K562 (cell line): ENCODE results near the gene ST6GAL1. TPM values are rescaled to one million over a fixed set of nuclear protein-coding genes. Genes with fewer than 3 reads are reported as not detected.

Experiments
- ARHGAP35 ChIP-seq: fragments of 450-650 bp; IDR thresholded peaks from 2 replicates; pipeline ENCODE4 v1.6.1; 2018; ENCODE audit not compliant: partially characterized antibody
- CREM ChIP-seq: IDR thresholded peaks from 2 replicates; pipeline ENCODE4 v1.6.1; 2014; ENCODE audit warnings: antibody characterized with exemption, low read depth
- EGR1 ChIP-seq: fragments of 450-650 bp; conservative IDR thresholded peaks from 2 replicates; pipeline ENCODE4 v1.6.1; 2017; ENCODE audit warnings: mild to moderate bottlenecking
- GABPA ChIP-seq: fragments of 200-800 bp; sonication (Bioruptor generic); conservative IDR thresholded peaks from 2 replicates; pipeline ENCODE4 v1.6.1; 2016; ENCODE audit warnings: low read depth, missing genetic modification characterization, missing compliant biosample characterization
- GATA2 ChIP-seq: sonication (generic); formaldehyde crosslinking; IDR thresholded peaks from 2 replicates; pipeline ENCODE4 v1.4.0; 2020; ENCODE audit warnings: mild to moderate bottlenecking, missing genetic modification reagents
- GTF2E2 ChIP-seq: fragments of 200-800 bp; sonication (Bioruptor generic); IDR thresholded peaks from 2 replicates; pipeline ENCODE4 v1.6.1; 2016; ENCODE audit warnings: missing genetic modification characterization, missing compliant biosample characterization
- KDM2B ChIP-seq: fragments of 250-450 bp; sonication (Bioruptor Pico); IDR thresholded peaks from 2 replicates; pipeline ENCODE4 v1.8.0; 2021; ENCODE audit warnings: mild to moderate bottlenecking, moderate library complexity
- MEF2D ChIP-seq: conservative IDR thresholded peaks from 2 replicates; pipeline ENCODE4 v1.6.1; 2016; ENCODE audit warnings: low read depth, missing genetic modification characterization, missing compliant biosample characterization
- MYC ChIP-seq, 2 experiments: fragments of 250-450 bp in 1 of 2; sonication (Bioruptor Pico) in 1 of 2; IDR thresholded peaks; 2 replicates each; pipeline versions ENCODE4 v1.5.1 to v1.6.1; 2012 to 2021; ENCODE audit warnings: low read depth in 2 of 2, borderline replicate concordance in 1 of 2, improper control_type of control experiment in 1 of 2, low read length in 1 of 2, mild to moderate bottlenecking in 1 of 2, moderate library complexity in 1 of 2
- NFIX ChIP-seq: fragments of 250-450 bp; sonication (Bioruptor Pico); IDR thresholded peaks from 2 replicates; pipeline ENCODE4 v1.4.0; 2020; ENCODE audit warnings: low read depth, mild to moderate bottlenecking, moderate library complexity
- PCBP1 ChIP-seq: fragments of 200-400 bp; formaldehyde crosslinking; IDR thresholded peaks from 2 replicates; pipeline ENCODE4 v1.6.1; 2018; ENCODE audit warnings: mild to moderate bottlenecking, low read depth, low read length; ENCODE audit not compliant: poor library complexity, severe bottlenecking
- PHF8 ChIP-seq: fragments of 200-600 bp; sonication (generic); IDR thresholded peaks from 2 replicates; pipeline ENCODE4 v1.6.1; 2012; ENCODE audit warnings: mixed run types, mild to moderate bottlenecking, inconsistent platforms, low read length, moderate library complexity, borderline replicate concordance
- PML ChIP-seq: IDR thresholded peaks from 2 replicates; pipeline ENCODE4 v1.6.1; 2012; ENCODE audit warnings: low read length, inconsistent platforms
- POLR2G ChIP-seq: fragments of 200-400 bp; formaldehyde crosslinking; IDR thresholded peaks from 2 replicates; pipeline ENCODE4 v1.6.1; 2017; ENCODE audit warnings: low read depth, mild to moderate bottlenecking, antibody characterized with exemption, low read length, moderate library complexity
- TEAD4 ChIP-seq, 2 experiments: sonication (generic) in 1 of 2; formaldehyde crosslinking in 1 of 2; IDR thresholded peaks; 2 replicates each; pipeline versions ENCODE4 v1.6.1 to v1.8.0; 2012 to 2022; ENCODE audit warnings: borderline replicate concordance in 1 of 2, inconsistent platforms in 1 of 2, low read length in 1 of 2, mild to moderate bottlenecking in 1 of 2, missing genetic modification reagents in 1 of 2
- ZNF124 ChIP-seq: sonication (generic); formaldehyde crosslinking; IDR thresholded peaks from 2 replicates; pipeline ENCODE4 v1.8.1; 2022; ENCODE audit warnings: missing genetic modification reagents
- ZNF589 ChIP-seq: fragments of 200-800 bp; sonication (Bioruptor generic); IDR thresholded peaks from 2 replicates; pipeline ENCODE4 v1.6.1; 2016; ENCODE audit warnings: low read depth, missing genetic modification characterization, missing compliant biosample characterization
- polyA plus RNA-seq, 8 experiments: library from polyadenylated mRNA; depleted of rRNA in 4 of 8; stranded (reverse) in 5 of 8; unstranded in 3 of 8; fragments of >200 nt; fragmentation: Nextera tagmentation in 2 of 8; fragmentation: Illumina TruSeq in 1 of 8; extraction: Ambion mirVana in 2 of 8; extraction: Trizol in 1 of 8; gene quantifications; 2 replicates each; pipeline versions ENCODE4 v1.2.1 to v1.2.3, GENCODE V29; 2011 to 2014; ENCODE audit warnings: inconsistent platforms in 1 of 8, missing spikeins in 1 of 8
- total RNA-seq, 7 experiments: library from RNA; depleted of rRNA in 6 of 7; stranded (reverse); fragments of >200 nt in 6 of 7; fragmentation: Illumina TruSeq in 2 of 7; extraction: Trizol in 2 of 7; gene quantifications; 2 replicates each; pipeline versions ENCODE4 v1.2.1 to v1.2.3, GENCODE V29; 2011 to 2021; ENCODE audit warnings: low replicate concordance in 1 of 7
- TF ChIP-seq, protein P1 (sequence below): fragments of 450-650 bp; formaldehyde crosslinking; IDR thresholded peaks from 2 replicates; pipeline ENCODE4 v1.4.0; 2020; ENCODE audit warnings: mild to moderate bottlenecking, moderate library complexity
- TF ChIP-seq, protein P2 (sequence below), 3 experiments: fragments of 200-800 bp in 1 of 3; fragments of 250-450 bp in 1 of 3; fragments of 450-650 bp in 1 of 3; sonication (Bioruptor Pico) in 1 of 3; sonication (Bioruptor generic) in 1 of 3; formaldehyde crosslinking in 1 of 3; IDR thresholded peaks; 2 replicates each; pipeline versions ENCODE4 v1.6.1 to v1.8.0; 2016 to 2022; ENCODE audit warnings: mild to moderate bottlenecking in 2 of 3, missing genetic modification characterization in 2 of 3, missing compliant biosample characterization in 1 of 3, moderate library complexity in 1 of 3
- TF ChIP-seq, protein P3 (sequence below): fragments of 450-650 bp; IDR thresholded peaks from 2 replicates; pipeline ENCODE4 v1.6.1; 2014; ENCODE audit warnings: low read depth, mild to moderate bottlenecking, moderate library complexity, borderline replicate concordance

ST6GAL1 gene
- total and polyA plus RNA-seq, 9 of the 15 experiments (the other 6 are each of a cell fraction or from before 2014, with no cell fraction given): 31.9 to 145 (median 71.0) TPM

DNA sequence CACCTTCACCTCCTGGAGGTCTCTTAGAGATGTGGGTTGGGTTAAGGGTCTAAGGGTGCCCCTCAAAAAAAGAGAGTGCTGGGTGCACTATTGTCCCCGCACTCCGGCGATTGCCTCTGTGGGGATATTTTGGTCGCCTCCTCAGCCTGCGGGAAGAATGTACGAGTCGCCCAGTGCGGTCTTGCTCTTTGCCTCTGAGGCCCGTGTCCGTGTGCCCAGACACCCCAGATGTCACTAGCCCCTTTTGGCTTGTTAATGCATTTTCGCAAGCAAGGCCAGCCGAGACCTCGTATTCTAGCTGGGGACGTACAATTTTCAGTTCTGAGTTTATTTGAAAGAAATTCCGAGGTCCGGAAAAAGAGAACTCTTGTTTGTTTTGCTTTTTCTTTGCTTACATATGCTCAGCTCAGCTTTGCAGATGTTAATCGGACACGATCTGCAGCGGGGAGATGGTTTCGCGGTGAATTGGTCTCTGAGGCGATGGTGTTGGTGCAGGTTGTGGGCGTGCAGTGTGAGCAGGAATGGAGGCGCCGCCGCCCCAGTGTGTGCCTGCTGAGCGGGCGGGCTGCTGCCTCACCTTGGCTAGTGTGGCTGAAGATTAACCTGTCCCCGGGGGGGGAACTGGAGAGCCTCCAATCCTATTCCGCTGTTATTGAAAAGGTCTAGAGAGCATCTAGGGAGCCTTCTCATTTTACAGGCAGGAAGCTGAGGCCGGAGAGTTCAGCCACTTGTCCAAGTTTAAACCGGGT is 1.4 kb downstream of the ST6GAL1 start (continued):
- TF ChIP-seq, protein P1, sequence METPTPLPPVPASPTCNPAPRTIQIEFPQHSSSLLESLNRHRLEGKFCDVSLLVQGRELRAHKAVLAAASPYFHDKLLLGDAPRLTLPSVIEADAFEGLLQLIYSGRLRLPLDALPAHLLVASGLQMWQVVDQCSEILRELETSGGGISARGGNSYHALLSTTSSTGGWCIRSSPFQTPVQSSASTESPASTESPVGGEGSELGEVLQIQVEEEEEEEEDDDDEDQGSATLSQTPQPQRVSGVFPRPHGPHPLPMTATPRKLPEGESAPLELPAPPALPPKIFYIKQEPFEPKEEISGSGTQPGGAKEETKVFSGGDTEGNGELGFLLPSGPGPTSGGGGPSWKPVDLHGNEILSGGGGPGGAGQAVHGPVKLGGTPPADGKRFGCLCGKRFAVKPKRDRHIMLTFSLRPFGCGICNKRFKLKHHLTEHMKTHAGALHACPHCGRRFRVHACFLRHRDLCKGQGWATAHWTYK (CRISPR knock-in tag): no peak
- TF ChIP-seq, protein P2, sequence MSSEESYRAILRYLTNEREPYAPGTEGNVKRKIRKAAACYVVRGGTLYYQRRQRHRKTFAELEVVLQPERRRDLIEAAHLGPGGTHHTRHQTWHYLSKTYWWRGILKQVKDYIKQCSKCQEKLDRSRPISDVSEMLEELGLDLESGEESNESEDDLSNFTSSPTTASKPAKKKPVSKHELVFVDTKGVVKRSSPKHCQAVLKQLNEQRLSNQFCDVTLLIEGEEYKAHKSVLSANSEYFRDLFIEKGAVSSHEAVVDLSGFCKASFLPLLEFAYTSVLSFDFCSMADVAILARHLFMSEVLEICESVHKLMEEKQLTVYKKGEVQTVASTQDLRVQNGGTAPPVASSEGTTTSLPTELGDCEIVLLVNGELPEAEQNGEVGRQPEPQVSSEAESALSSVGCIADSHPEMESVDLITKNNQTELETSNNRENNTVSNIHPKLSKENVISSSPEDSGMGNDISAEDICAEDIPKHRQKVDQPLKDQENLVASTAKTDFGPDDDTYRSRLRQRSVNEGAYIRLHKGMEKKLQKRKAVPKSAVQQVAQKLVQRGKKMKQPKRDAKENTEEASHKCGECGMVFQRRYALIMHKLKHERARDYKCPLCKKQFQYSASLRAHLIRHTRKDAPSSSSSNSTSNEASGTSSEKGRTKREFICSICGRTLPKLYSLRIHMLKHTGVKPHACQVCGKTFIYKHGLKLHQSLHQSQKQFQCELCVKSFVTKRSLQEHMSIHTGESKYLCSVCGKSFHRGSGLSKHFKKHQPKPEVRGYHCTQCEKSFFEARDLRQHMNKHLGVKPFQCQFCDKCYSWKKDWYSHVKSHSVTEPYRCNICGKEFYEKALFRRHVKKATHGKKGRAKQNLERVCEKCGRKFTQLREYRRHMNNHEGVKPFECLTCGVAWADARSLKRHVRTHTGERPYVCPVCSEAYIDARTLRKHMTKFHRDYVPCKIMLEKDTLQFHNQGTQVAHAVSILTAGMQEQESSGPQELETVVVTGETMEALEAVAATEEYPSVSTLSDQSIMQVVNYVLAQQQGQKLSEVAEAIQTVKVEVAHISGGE (CRISPR knock-in tag; IDR thresholded peaks at IDR 0.05): peak in 1 of 3 experiments; percentile 12; a peak in 1 of 6 replicates
- peak; percentile 30; the same call in 1 of the 2 replicates for TF ChIP-seq PHF8
- no peak for TF ChIP-seq ZNF124 (CRISPR knock-in tag)
- TF ChIP-seq PCBP1: no peak
- peak; percentile 63 for TF ChIP-seq CREM
- no peak for TF ChIP-seq ARHGAP35
- TF ChIP-seq GATA2: peak; percentile 61; the same call in 1 of the 2 replicates
- peak; percentile 57 for TF ChIP-seq EGR1
- TF ChIP-seq KDM2B (CRISPR knock-in tag): peak; percentile 21; the same call in 1 of the 2 replicates
- no peak; the same call in 1 of the 2 replicates for TF ChIP-seq GABPA
- peak; percentile 14 for TF ChIP-seq TEAD4 (IDR thresholded peaks at IDR 0.05; ENCODE audit: low read length)
- no peak for TF ChIP-seq TEAD4 (CRISPR knock-in tag; IDR thresholded peaks at IDR 0.05; ENCODE audit: borderline replicate concordance)
- 0 out of 2 replicates have a peak, but pooled peaks have one; percentile 24 for TF ChIP-seq MEF2D
- TF ChIP-seq, protein P3, sequence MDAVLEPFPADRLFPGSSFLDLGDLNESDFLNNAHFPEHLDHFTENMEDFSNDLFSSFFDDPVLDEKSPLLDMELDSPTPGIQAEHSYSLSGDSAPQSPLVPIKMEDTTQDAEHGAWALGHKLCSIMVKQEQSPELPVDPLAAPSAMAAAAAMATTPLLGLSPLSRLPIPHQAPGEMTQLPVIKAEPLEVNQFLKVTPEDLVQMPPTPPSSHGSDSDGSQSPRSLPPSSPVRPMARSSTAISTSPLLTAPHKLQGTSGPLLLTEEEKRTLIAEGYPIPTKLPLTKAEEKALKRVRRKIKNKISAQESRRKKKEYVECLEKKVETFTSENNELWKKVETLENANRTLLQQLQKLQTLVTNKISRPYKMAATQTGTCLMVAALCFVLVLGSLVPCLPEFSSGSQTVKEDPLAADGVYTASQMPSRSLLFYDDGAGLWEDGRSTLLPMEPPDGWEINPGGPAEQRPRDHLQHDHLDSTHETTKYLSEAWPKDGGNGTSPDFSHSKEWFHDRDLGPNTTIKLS: no peak
- TF ChIP-seq GTF2E2: 0 out of 2 replicates have a peak, but pooled peaks have one; percentile 44
- TF ChIP-seq ZNF589 (CRISPR knock-in tag): peak; percentile 27; the same call in 1 of the 2 replicates
- TF ChIP-seq PML: 0 out of 2 replicates have a peak, but pooled peaks have one; percentile 22
- TF ChIP-seq POLR2G: peak; percentile 51
- no peak for TF ChIP-seq NFIX (CRISPR knock-in tag)
- TF ChIP-seq MYC (IDR thresholded peaks at IDR 0.05; ENCODE audit: low read depth, low read length): 0 out of 2 replicates have a peak, but pooled peaks have one; percentile 18
- TF ChIP-seq MYC (CRISPR knock-in tag; IDR thresholded peaks at IDR 0.05; ENCODE audit: borderline replicate concordance, low read depth): no peak
